Neuronal stem cell (in vitro differentiated cells): ENCODE measurements around the gene ACO1.

Source experiments
- DNase-seq: peaks from one replicate; pipeline ENCODE4 v3.0.0-alpha.2; 2013; ENCODE audit warnings: low spot score
- H2AFZ ChIP-seq: one replicate; pipeline ENCODE4 v1.6.1; 2013; ENCODE audit warnings: mild to moderate bottlenecking, low read length, inconsistent platforms
- H2AK5ac ChIP-seq: 2 replicates; pipeline ENCODE4 v1.6.1; 2013; ENCODE audit warnings: low read depth, mild to moderate bottlenecking, inconsistent platforms, low read length, moderate library complexity, mixed read lengths
- H2BK120ac ChIP-seq: 2 replicates; pipeline ENCODE4 v1.6.1; 2013; ENCODE audit warnings: low read depth, mild to moderate bottlenecking, inconsistent platforms, low read length, moderate library complexity, mixed read lengths
- H2BK12ac ChIP-seq: one replicate; pipeline ENCODE4 v1.6.1; 2013; ENCODE audit warnings: low read length, inconsistent platforms
- H2BK15ac ChIP-seq: 2 replicates; pipeline ENCODE4 v1.6.1; 2013; ENCODE audit warnings: mild to moderate bottlenecking, low read length, inconsistent platforms, mixed read lengths
- H2BK5ac ChIP-seq: one replicate; pipeline ENCODE4 v1.6.1; 2013; ENCODE audit warnings: inconsistent platforms, mild to moderate bottlenecking, low read length, moderate library complexity
- H3K14ac ChIP-seq: one replicate; pipeline ENCODE4 v1.6.1; 2013; ENCODE audit warnings: low read length, inconsistent platforms
- H3K18ac ChIP-seq: 2 replicates; pipeline ENCODE4 v1.6.1; 2013; ENCODE audit warnings: low read length, inconsistent platforms
- H3K23ac ChIP-seq: 2 replicates; pipeline ENCODE4 v1.6.1; 2013; ENCODE audit warnings: low read depth, mild to moderate bottlenecking, mixed read lengths, low read length, inconsistent platforms; ENCODE audit not compliant: poor library complexity
- H3K27ac ChIP-seq: replicated peaks from 3 replicates; pipeline ENCODE4 v1.5.1; 2013; ENCODE audit warnings: low read length, inconsistent platforms
- H3K27me3 ChIP-seq, 3 experiments: 2 replicates each; pipeline ENCODE4 v1.6.1; 2013; ENCODE audit warnings: low read length in 3 of 3, mild to moderate bottlenecking in 2 of 3, inconsistent platforms in 1 of 3, low read depth in 1 of 3, mixed read lengths in 1 of 3, moderate library complexity in 1 of 3; ENCODE audit not compliant: control insufficient read depth in 3 of 3, insufficient read depth in 3 of 3
- H3K36me3 ChIP-seq, 2 donors: replicated peaks in 1 of 2; 2 replicates each; pipeline ENCODE4 v1.6.1; 2013; ENCODE audit warnings: low read length in 2 of 2; ENCODE audit not compliant: control insufficient read depth in 2 of 2, insufficient read depth in 2 of 2
- H3K4ac ChIP-seq: 2 replicates; pipeline ENCODE4 v1.6.1; 2013; ENCODE audit warnings: inconsistent platforms, mild to moderate bottlenecking, low read length, moderate library complexity
- H3K4me1 ChIP-seq, 2 donors: 1 replicate in 1 of 2; 2 replicates in 1 of 2; pipeline ENCODE4 v1.6.1; 2013; ENCODE audit warnings: low read length in 2 of 2, low read depth in 1 of 2; ENCODE audit not compliant: control insufficient read depth in 2 of 2, insufficient read depth in 1 of 2
- H3K4me2 ChIP-seq: one replicate; pipeline ENCODE4 v1.6.1; 2013; ENCODE audit warnings: mild to moderate bottlenecking, low read length, inconsistent platforms; ENCODE audit not compliant: insufficient read depth, poor library complexity, severe bottlenecking
- H3K4me3 ChIP-seq, 2 donors: 2 replicates each; pipeline ENCODE4 v1.5.1; 2013; ENCODE audit warnings: low read length in 2 of 2, mild to moderate bottlenecking in 2 of 2, inconsistent platforms in 1 of 2, moderate library complexity in 1 of 2
- H3K79me1 ChIP-seq: one replicate; pipeline ENCODE4 v1.6.1; 2013; ENCODE audit warnings: low read depth, mild to moderate bottlenecking, inconsistent platforms, low read length, moderate library complexity
- H3K9ac ChIP-seq: one replicate; pipeline ENCODE4 v1.6.1; 2013; ENCODE audit warnings: mild to moderate bottlenecking, low read depth, low read length, inconsistent platforms; ENCODE audit not compliant: poor library complexity
- H3K9me3 ChIP-seq, 2 donors: replicated peaks in 1 of 2; 2 replicates each; pipeline versions ENCODE3 to v1.6.1; 2013; ENCODE audit warnings: low read length in 2 of 2, mild to moderate bottlenecking in 2 of 2, inconsistent platforms in 1 of 2, low read depth in 1 of 2, mixed read lengths in 1 of 2, moderate library complexity in 1 of 2; ENCODE audit not compliant: control insufficient read depth in 2 of 2, insufficient read depth in 1 of 2
- H4K8ac ChIP-seq: one replicate; pipeline ENCODE4 v1.6.1; 2013; ENCODE audit warnings: low read depth, mild to moderate bottlenecking, inconsistent platforms, low read length, moderate library complexity
- H4K91ac ChIP-seq: one replicate; pipeline ENCODE4 v1.6.1; 2013; ENCODE audit warnings: low read length, low read depth, mild to moderate bottlenecking, inconsistent platforms; ENCODE audit not compliant: poor library complexity
- WGBS, 2 donors: extraction: QIAGEN DNeasy Blood & Tissue Kit; methylation state at CpG; one replicate each; pipeline ENCODE4 v1.1.7; 2013; ENCODE audit warnings: missing lambda C conversion rate in 2 of 2, mixed read lengths in 1 of 2; ENCODE audit not compliant: insufficient read length in 2 of 2, insufficient replicate concordance in 1 of 2; ENCODE audit errors: extremely low coverage in 2 of 2; 5-methylcytosine and 5-hydroxymethylcytosine counted together

ACO1 gene

DNA sequence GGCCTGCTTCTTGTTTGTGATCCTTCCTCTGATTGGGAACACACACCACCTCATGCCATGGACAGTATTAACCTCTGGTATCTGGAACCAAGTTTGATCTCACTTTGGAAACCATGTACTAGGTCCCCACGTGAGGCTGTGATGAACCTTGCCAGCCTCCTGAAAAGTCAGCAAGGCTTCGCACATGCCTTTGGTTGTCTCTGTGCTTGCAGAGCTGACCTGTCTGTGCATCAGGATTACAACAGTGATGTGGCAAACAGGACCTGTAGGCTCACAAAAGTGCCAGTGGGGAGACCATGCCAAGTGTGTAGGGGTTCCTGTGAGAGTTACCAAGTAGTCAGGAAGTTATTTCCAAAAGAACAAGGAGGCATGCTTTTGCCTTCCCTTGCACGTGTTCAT lies 1.4 kb downstream of the ACO1 start:
- H3K9me3 ChIP-seq = peaks cover 0 to 2% of the 10 kb centered on the region in 2 donors
- no CpG with 5 or more reads among the region's 3 CpGs for WGBS, 2 donors
- H2AK5ac ChIP-seq = no peak overlapping the region
- peaks cover 0 to 28% (median 15%) of the 10 kb centered on the region in 3 experiments for H3K27me3 ChIP-seq
- H3K79me1 ChIP-seq = no peaks in the 10 kb centered on the region
- no peak overlapping the region for H3K9ac ChIP-seq
- H3K14ac ChIP-seq = no peak overlapping the region
- H3K4me3 ChIP-seq = no peak overlapping the region
- H3K23ac ChIP-seq = no peak overlapping the region
- no peak overlapping the region for H3K18ac ChIP-seq
- H4K91ac ChIP-seq = no peak overlapping the region
- H2BK5ac ChIP-seq = no peak overlapping the region
- H3K4ac ChIP-seq = no peak overlapping the region
- H3K4me2 ChIP-seq = no peak overlapping the region
- no peak overlapping the region for H2AFZ ChIP-seq
- no peak overlapping the region for H2BK120ac ChIP-seq
- H3K36me3 ChIP-seq = peaks cover 0 to 2% of the 10 kb centered on the region in 2 donors
- DNase-seq = no peak
- H2BK15ac ChIP-seq = no peak overlapping the region
- no peak overlapping the region for H2BK12ac ChIP-seq
- no peak overlapping the region for H4K8ac ChIP-seq
- H3K27ac ChIP-seq = no peak overlapping the region
- peaks cover 4 to 5% of the 10 kb centered on the region in 2 donors for H3K4me1 ChIP-seq

GRCh38 chr9:32387256-32387655 lies 2.8 kb downstream of the ACO1 start:
- Histone ChIP-seq H3K9ac (no peak overlapping the region), H2AK5ac (no peak overlapping the region), H3K79me1 (peaks cover under 1% of the 10 kb centered on the region), H3K4me3 (no peak overlapping the region), H2BK15ac (no peak overlapping the region), H3K4me2 (no peak overlapping the region), H3K14ac (no peak overlapping the region), H3K27me3 (peaks cover 0 to 15% (median 14%) of the 10 kb centered on the region in 3 experiments), H3K36me3 (peaks cover 0 to 2% of the 10 kb centered on the region in 2 donors), H3K4me1 (peaks cover 4 to 5% of the 10 kb centered on the region in 2 donors), H2BK5ac (no peak overlapping the region), H4K91ac (no peak overlapping the region), H2BK120ac (no peak overlapping the region), H4K8ac (no peak overlapping the region), H3K4ac (no peak overlapping the region), H2AFZ (no peak overlapping the region), H3K18ac (no peak overlapping the region), H3K27ac (no peak overlapping the region), H3K23ac (no peak overlapping the region), H2BK12ac (no peak overlapping the region), H3K9me3 (peaks cover 0 to 2% of the 10 kb centered on the region in 2 donors)
- WGBS, 2 donors = no CpG with 5 or more reads among the region's 1 CpG
- DNase-seq = no peak

DNA sequence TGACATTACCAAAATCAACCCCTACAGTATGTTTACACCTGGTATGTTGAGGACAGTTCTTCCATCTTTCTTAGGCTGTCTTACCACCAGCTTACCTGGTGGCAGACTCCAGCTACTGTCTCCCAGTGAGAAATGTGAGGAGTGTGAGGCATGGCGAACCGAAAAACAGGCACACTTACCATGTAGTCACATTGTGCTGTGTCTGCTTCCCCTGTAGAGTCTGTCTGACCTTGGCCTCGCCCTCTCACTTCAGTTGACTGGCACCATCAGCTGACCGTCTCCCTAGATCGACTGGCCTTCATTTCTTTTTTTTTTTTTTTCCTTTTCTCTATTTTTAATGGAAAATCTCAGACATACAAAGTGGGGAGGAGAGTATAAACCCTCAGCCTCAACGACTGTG lies 4.9 kb downstream of the ACO1 start:
- no peak for DNase-seq
- Histone ChIP-seq H3K4me3 (no peak overlapping the region), H3K9ac (no peak overlapping the region), H2BK120ac (no peak overlapping the region), H3K4me1 (peaks cover 2% of the 10 kb centered on the region in 2 donors), H3K18ac (no peak overlapping the region), H3K4me2 (no peak overlapping the region), H4K91ac (no peak overlapping the region), H2AK5ac (no peak overlapping the region), H2AFZ (no peak overlapping the region), H3K23ac (no peak overlapping the region), H2BK15ac (no peak overlapping the region), H3K36me3 (peaks cover 0 to 2% of the 10 kb centered on the region in 2 donors), H3K79me1 (peaks cover 2% of the 10 kb centered on the region), H3K4ac (no peak overlapping the region), H3K14ac (no peak overlapping the region), H2BK12ac (no peak overlapping the region), H3K9me3 (peaks cover 0 to 2% of the 10 kb centered on the region in 2 donors), H3K27me3 (no peaks in the 10 kb centered on the region), H4K8ac (no peak overlapping the region), H2BK5ac (no peak overlapping the region), H3K27ac (no peak overlapping the region)
- no CpG with 5 or more reads among the region's 6 CpGs for WGBS, 2 donors

GRCh38 chr9:32393911-32394310 lies 9.5 kb downstream of the ACO1 start:
- no CpG with 5 or more reads among the region's 2 CpGs for WGBS, 2 donors
- Histone ChIP-seq H3K4ac (no peak overlapping the region), H4K8ac (no peak overlapping the region)

More at GRCh38 chr9:32393911-32394310, 9.5 kb downstream of the ACO1 start:
- Histone ChIP-seq H2BK15ac (no peak overlapping the region), H3K18ac (no peak overlapping the region), H2BK5ac (no peak overlapping the region), H2AK5ac (no peak overlapping the region), H3K27ac (no peak overlapping the region), H2BK120ac (no peak overlapping the region), H2AFZ (no peak overlapping the region), H3K9ac (no peak overlapping the region), H3K79me1 (peaks cover 5% of the 10 kb centered on the region), H3K4me3 (no peak overlapping the region), H2BK12ac (no peak overlapping the region), H3K9me3 (peaks cover 0 to 2% of the 10 kb centered on the region in 2 donors), H4K91ac (no peak overlapping the region), H3K4me1 (no peaks in the 10 kb centered on the region), H3K23ac (no peak overlapping the region), H3K4me2 (no peak overlapping the region), H3K14ac (no peak overlapping the region), H3K36me3 (peaks cover 0 to 2% of the 10 kb centered on the region in 2 donors), H3K27me3 (no peaks in the 10 kb centered on the region)
- no peak for DNase-seq
